Suppressor macrophage treated with lipopolysaccharide for 1 hour (primary cell): ENCODE data around the gene GOLGA6D.

Experiments used
- DNase-seq, 3 donors: peaks; one replicate each; pipeline ENCODE4 v3.0.0-alpha.2; 2020 to 2022

GOLGA6D gene

DNA sequence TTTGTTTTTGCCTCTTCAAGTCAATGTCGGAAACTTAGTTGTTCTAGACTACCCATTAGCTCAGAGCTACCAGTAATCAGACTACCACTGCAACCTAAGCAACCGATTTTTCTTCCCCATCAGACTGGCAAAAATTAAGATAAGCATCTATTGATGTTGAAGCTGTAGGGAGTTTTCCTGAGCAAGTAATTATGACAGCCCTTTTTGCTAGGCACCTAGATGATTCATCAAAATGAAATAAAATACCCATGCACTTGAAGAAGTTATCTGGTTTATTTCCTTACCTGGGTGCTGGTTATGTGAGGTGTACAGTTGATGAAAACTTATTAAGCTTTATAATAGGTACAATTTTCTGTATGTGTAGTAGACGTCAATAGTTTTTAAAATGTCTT is 52.7 kb downstream of the GOLGA6D start:
- no peak for DNase-seq

DNA sequence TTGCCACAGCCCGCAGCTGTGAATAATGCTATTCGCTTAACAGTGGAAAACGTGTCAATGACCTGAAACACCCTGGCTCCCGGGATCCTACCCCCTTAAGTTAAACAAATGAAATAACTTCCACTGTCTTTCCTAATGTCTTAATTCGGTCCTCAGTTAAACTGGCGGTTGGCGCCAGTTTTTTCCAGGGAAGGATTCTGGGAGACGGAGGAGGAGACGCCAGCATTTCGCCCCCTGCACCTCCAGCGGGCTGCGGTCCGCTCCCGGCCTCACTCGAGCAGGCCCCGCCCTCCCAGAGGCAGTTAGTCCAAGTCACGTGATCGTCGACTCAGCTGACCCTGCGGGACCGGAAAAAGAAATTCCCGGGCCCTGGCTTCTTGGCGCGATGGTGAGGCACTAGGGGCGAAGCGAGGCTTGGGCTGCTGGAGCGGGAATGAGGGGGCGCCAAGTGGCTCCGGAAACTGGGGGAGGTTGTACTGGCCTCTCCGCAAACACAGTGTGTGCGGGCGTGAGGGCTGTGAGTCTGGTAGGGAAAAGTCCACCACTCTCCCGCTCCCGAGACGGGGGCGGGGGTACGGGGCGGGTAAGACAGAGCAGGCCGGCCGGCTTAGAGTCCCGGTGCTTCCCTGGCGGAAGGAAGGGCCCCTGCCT is 53.2 kb downstream of the GOLGA6D start, which contains the start of gene COMMD4:
Gene COMMD4 (plus strand): TSS at position 359 of the 651 bp plus-strand sequence. CDS start 27 bp downstream, at position 386.
- peak; percentile 95 for DNase-seq

DNA sequence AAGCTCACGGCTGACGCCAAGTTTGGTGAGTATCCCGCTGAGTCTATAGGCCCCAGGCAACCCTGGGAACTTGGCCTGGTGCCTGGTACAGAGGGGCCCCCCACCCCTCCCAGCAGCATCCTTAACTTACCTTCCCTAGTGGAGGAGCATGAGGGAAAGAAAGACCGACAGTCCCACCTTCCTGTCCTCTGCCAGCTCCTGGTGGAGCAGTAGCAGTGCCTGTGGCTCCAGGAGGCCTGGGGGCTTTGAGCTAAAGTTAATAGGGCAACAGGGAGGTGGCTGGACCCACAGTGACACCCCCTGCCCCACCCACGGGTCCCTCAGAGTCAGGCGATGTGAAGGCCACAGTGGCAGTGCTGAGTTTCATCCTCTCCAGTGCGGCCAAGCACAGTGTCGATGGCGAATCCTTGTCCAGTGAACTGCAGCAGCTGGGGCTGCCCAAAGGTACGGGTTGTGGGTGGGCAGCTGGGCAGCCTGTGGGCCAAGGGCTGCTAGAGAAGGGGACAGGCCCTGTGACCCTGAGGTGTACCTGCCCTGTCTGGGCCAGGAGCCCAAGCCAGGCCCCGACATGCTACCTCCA is 56.1 kb downstream of the GOLGA6D start:
- no peak for DNase-seq

DNA sequence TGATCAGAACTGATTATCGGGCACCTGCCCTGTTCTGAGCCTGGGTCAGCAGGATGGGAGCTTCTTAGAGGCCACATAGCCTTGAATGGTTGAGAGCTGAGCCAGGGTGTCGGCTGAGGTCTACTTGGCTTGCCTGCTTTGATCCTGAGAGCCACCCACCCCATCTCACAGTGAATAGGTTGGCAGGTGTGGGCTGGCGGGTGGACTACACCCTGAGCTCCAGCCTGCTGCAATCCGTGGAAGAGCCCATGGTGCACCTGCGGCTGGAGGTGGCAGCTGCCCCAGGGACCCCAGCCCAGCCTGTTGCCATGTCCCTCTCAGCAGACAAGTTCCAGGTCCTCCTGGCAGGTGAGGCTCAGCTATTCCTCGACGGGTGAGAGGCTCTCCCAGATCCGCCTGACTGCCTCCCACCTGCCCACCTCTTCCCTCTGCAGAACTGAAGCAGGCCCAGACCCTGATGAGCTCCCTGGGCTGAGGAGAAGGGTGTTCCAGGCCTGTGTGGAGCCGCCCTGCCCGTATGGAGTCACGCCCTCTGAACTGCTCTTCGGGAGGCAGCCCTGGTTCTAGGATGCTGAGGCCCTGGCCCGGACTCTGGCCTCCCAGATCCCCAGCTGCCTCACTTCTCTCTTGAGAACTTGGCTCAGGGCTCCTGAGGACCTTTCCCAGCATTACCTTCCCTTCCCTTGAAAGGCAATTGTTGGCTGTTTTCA is 57.1 kb downstream of the GOLGA6D start:
- no peak for DNase-seq

DNA sequence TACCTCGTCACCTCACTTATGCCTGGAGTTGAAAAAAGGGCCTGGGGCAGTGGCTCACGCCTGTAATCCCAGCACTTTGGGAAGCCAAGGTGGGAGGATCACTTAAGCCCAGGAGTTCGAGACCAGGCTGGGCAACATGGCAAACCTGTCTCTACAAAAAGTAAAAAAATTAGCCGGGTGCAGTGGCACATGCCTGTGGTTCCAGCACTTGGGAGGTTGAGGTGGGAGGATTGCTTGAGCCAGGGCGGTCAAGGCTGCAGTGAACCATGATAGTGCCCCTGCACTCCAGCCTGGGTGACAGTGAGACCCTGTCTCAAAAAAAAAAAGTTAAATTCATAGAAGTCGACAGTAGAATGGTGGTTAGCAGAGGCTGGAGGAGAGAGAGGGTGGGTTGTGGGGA is 59.6 kb downstream of the GOLGA6D start:
- DNase-seq = no peak

DNA sequence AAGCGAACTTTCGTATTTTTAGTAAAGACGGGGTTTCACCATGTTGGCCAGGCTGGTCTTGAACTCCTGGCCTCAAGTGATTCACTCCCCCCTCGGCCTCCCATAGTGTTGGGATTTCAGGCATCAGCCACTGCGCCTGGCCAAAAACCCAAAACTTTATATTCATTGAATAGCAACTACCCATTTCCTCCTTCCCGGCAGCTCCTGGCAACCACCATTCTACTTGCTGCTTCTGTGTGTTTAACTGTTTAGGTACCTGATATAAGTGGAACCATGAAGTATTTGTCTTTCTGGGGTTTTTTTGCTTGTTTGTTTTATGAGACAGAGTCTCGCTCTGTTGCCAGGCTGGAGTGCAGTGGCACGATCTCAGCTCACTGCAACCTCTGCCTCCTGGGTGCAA is 61.3 kb downstream of the GOLGA6D start:
- peak in 1 of 3 donors; percentile 42 for DNase-seq
